Stomach (tissue), 9 donors: ENCODE measurements around the gene AGPAT4. TPM values are rescaled to one million over a fixed set of nuclear protein-coding genes. Genes with fewer than 3 reads are reported as not detected.

Source experiments
- DNase-seq, 2 donors: peaks; one replicate each; pipeline versions ENCODE4 v3.0.0 to v3.0.0-alpha.2; 2013 to 2019
- H3K27ac ChIP-seq, 5 donors: fragments of 200-600 bp in 4 of 5; sonication (generic) in 4 of 5; one replicate each; pipeline ENCODE4 v1.5.1; 2013 to 2019; ENCODE audit warnings: mild to moderate bottlenecking in 1 of 5, moderate library complexity in 1 of 5
- H3K27me3 ChIP-seq, 3 donors: fragments of 200-600 bp; sonication (generic); one replicate each; pipeline ENCODE4 v1.5.1; 2017 to 2019; ENCODE audit warnings: mixed run types in 1 of 3
- H3K36me3 ChIP-seq, 4 donors: fragments of 200-600 bp; sonication (generic); 1 replicate in 3 of 4; 2 replicates in 1 of 4; pipeline ENCODE4 v1.5.1; 2016 to 2019
- H3K4me1 ChIP-seq, 4 donors: fragments of 200-600 bp; sonication (generic); one replicate each; pipeline ENCODE4 v1.5.1; 2016 to 2019
- H3K4me3 ChIP-seq, 4 donors: fragments of 200-600 bp; sonication (generic) in 3 of 4; one replicate each; pipeline ENCODE4 v1.5.1; 2016 to 2019; ENCODE audit warnings: mild to moderate bottlenecking in 1 of 4
- H3K9me3 ChIP-seq, 4 donors: fragments of 200-600 bp; sonication (generic); one replicate each; pipeline ENCODE4 v1.5.1; 2016 to 2019
- EP300 ChIP-seq: sonication (generic); formaldehyde crosslinking; IDR thresholded peaks from one replicate; pipeline ENCODE4 v1.6.1; 2017; ENCODE audit warnings: antibody characterized with exemption
- POLR2A ChIP-seq, 4 donors: fragments of 450-650 bp; IDR thresholded peaks; one replicate each; pipeline ENCODE4 v1.6.1; 2016; ENCODE audit warnings: antibody characterized with exemption in 4 of 4, control low read depth in 2 of 4, mild to moderate bottlenecking in 1 of 4, moderate library complexity in 1 of 4
- POLR2AphosphoS5 ChIP-seq, 3 donors: sonication (generic); formaldehyde crosslinking; IDR thresholded peaks; one replicate each; pipeline ENCODE4 v1.6.1; 2016; ENCODE audit warnings: antibody characterized with exemption in 3 of 3
- WGBS, 5 donors: extraction: QIAGEN DNeasy Blood & Tissue Kit in 3 of 5; methylation state at CpG; one replicate each; pipeline versions ENCODE4 v1.1.5 to v1.1.7; 2013 to 2018; 5-methylcytosine and 5-hydroxymethylcytosine counted together
- intact Hi-C: fragments of 100-400 bp; cut with DNase I; formaldehyde crosslinking; loops from one replicate; pipeline ENCODE4 v1.15.1; 2023; ENCODE audit warnings: low total_unique reads
- polyA plus RNA-seq, 3 donors: library from polyadenylated mRNA; stranded (reverse); fragments of 200-250 nt; gene quantifications; one replicate each; pipeline ENCODE4 v1.2.3, GENCODE V29; 2013
- total RNA-seq, 5 donors: library from RNA; depleted of rRNA; stranded (reverse); fragments of >200 nt; gene quantifications; one replicate each; pipeline versions ENCODE4 v1.1.0 to v1.2.3, GENCODE V29; 2014 to 2016
- TF ChIP-seq, protein P1 (sequence below), 7 experiments: fragments of 450-650 bp in 4 of 7; fragments of 200-600 bp in 3 of 7; sonication (generic) in 3 of 7; IDR thresholded peaks; one replicate each; pipeline ENCODE4 v1.5.1; 2016 to 2019; ENCODE audit warnings: antibody characterized with exemption in 7 of 7, control low read depth in 2 of 7, mild to moderate bottlenecking in 1 of 7
- donor health status: healthy with polysubstance abuse.
- donor health status: Bipolar disorder and iron deficiency.
- donor health status: healthy.

Gene AGPAT4
- total and polyA plus RNA-seq, 8 donors: 0.46 to 15.8 (median 1.0) TPM

DNA sequence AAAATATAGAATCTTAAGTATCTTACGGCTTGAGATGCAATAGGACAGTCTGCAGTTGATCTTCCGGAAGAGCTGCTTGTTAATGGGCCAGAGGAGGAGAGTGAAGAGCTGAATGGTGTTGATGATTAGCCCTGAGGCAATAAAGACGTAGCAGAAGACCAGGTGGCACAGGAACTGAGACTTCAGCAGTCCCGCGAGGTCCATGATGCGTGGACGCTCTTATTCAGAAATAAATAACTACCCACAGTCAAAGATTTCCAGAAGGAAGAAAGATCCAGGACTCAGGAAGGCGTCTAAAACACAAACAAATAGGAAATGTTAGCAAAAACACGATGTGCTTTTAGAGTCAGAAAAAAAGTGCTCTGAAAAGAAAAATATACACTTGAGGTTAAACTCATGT is 41.9 kb downstream of the AGPAT4 start:
- H3K27me3 ChIP-seq: no peaks in the 10 kb centered on the region
- H3K9me3 ChIP-seq: no peaks in the 10 kb centered on the region
- H3K36me3 ChIP-seq: no peaks in the 10 kb centered on the region
- H3K4me3 ChIP-seq: no peak overlapping the region
- DNase-seq: no peak
- no peak overlapping the region for H3K27ac ChIP-seq
- peaks cover 13 to 49% (median 22%) of the 10 kb centered on the region in 4 donors for H3K4me1 ChIP-seq
- intact Hi-C loops: no loop called here
- WGBS, 5 donors: 69 to 87% (median 86%) methylated on average over 9 of the region's 9 CpGs
- no peak for TF ChIP-seq POLR2AphosphoS5 (IDR thresholded peaks at IDR 0.05)

DNA sequence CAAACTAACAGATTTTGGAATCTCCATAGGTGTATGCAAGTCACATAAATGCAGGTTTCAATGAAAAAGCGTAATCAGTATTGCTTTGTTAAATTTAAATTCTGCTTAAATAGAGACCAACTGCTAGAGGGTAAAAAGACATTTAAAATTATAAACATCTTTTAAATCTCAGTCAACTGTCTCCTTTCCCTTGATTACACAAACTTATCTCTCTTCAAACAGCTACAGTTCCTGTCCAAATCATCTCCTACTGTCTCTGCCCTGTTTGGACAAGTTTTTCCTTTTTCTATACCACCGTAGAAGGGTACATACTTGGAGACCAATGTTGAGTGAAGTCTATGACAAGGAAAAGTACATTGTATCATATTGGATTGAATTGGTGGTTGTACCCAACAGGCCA is 43.5 kb downstream of the AGPAT4 start:
- Histone ChIP-seq H3K27me3 (no peaks in the 10 kb centered on the region), H3K36me3 (no peaks in the 10 kb centered on the region), H3K4me3 (no peak overlapping the region), H3K4me1 (peaks cover 13 to 53% (median 28%) of the 10 kb centered on the region in 4 donors), H3K27ac (no peak overlapping the region), H3K9me3 (no peaks in the 10 kb centered on the region)
- TF ChIP-seq, protein P1, sequence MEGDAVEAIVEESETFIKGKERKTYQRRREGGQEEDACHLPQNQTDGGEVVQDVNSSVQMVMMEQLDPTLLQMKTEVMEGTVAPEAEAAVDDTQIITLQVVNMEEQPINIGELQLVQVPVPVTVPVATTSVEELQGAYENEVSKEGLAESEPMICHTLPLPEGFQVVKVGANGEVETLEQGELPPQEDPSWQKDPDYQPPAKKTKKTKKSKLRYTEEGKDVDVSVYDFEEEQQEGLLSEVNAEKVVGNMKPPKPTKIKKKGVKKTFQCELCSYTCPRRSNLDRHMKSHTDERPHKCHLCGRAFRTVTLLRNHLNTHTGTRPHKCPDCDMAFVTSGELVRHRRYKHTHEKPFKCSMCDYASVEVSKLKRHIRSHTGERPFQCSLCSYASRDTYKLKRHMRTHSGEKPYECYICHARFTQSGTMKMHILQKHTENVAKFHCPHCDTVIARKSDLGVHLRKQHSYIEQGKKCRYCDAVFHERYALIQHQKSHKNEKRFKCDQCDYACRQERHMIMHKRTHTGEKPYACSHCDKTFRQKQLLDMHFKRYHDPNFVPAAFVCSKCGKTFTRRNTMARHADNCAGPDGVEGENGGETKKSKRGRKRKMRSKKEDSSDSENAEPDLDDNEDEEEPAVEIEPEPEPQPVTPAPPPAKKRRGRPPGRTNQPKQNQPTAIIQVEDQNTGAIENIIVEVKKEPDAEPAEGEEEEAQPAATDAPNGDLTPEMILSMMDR (IDR thresholded peaks at IDR 0.05): no peak
- TF ChIP-seq POLR2AphosphoS5 (IDR thresholded peaks at IDR 0.05) (no peak), EP300 (no peak), POLR2A (IDR thresholded peaks at IDR 0.05) (no peak)
- intact Hi-C loops: no loop called here
- no peak for DNase-seq
- 87 to 97% (median 94%) methylated on average over 2 of the region's 2 CpGs for WGBS, 5 donors

DNA sequence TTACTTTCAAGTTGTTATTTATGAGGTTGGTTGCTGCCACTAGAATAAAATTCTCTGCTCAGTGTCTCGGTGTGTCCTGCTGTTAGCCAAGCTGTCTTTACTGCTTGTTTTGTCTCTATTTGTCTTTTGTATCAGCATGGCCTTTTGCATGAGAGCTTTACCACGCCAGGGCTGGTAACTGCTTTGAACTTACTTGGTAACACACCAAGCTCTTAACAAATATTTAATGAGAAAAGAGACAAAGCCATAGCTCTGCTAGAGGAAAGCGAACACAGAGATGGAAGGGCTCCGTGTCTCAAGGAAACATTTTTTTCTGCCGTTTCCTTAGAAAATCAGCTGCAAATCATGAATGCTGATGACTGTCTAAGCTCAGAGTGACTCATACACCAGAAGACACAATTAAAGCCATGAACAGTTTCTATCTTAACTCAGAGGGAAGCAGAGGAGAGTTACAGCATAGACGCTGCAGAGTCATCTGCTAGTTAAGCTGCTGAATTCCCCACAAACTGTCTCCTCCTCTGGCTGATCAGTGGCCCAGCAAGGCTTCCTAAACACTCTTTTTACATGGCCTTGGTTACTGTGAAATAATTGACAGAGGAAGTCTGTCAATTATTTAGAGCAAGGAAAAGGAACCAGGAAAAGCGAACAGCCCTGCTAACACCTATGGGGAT is 44.8 kb downstream of the AGPAT4 start:
- Histone ChIP-seq H3K4me1 (peaks cover 13 to 45% (median 28%) of the 10 kb centered on the region in 4 donors), H3K27ac (peak overlapping the region in 4 of 5 donors; percentile 27 to 77 (median 68)), H3K27me3 (no peaks in the 10 kb centered on the region), H3K4me3 (peak overlapping the region in 1 of 4 donors; percentile 2), H3K36me3 (no peaks in the 10 kb centered on the region), H3K9me3 (no peaks in the 10 kb centered on the region)
- intact Hi-C loops: no loop called here
- DNase-seq: peak in 1 of 2 donors; percentile 49
- TF ChIP-seq EP300: no peak
- TF ChIP-seq POLR2A (IDR thresholded peaks at IDR 0.05): no peak
- TF ChIP-seq, protein P1 (IDR thresholded peaks at IDR 0.05): no peak
- peak in 1 of 3 donors; percentile 55 for TF ChIP-seq POLR2AphosphoS5 (IDR thresholded peaks at IDR 0.05)
- 15 to 30% (median 21%) methylated on average over 7 of the region's 7 CpGs for WGBS, 5 donors

DNA sequence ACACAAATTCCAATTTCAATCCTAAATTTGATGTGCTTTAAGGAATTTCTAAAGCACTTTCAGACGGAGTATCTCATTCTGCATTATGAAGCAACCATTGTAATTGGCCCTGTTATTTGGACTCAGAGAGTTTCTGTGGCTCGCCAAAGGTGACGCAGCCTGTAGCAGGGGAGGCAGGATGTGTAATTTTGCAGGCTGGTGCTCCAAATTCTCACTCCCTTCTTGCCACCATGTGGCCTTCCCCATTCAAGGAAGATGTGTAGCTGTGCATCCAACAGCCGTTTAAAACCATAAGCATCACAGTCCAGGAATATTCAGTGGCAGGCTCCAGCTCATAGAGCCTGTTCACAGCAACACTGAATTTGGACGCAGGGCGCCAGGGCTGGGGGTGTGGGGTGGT is 45.8 kb downstream of the AGPAT4 start:
- Histone ChIP-seq H3K27me3 (no peaks in the 10 kb centered on the region), H3K36me3 (no peaks in the 10 kb centered on the region), H3K4me1 (peaks cover 13 to 45% (median 28%) of the 10 kb centered on the region in 4 donors), H3K9me3 (no peaks in the 10 kb centered on the region), H3K4me3 (no peak overlapping the region), H3K27ac (peak overlapping the region in 2 of 5 donors; percentile 73 to 77)
- intact Hi-C loops: no loop called here
- no peak for DNase-seq
- 73 to 90% (median 82%) methylated on average over 6 of the region's 6 CpGs for WGBS, 5 donors
- TF ChIP-seq POLR2A (IDR thresholded peaks at IDR 0.05): no peak
- no peak for TF ChIP-seq POLR2AphosphoS5 (IDR thresholded peaks at IDR 0.05)
- TF ChIP-seq EP300: no peak
- TF ChIP-seq, protein P1 (IDR thresholded peaks at IDR 0.05): no peak
